ENCODE measurements around the gene IL34. TPM values are rescaled to one million over a fixed set of nuclear protein-coding genes. Genes with fewer than 3 reads are reported as not detected.

IL34 gene
- total RNA-seq, 1 experiment from 2014 or later: 4.4 TPM

GRCh38 chr16:70665806-70666735 is 19.7 kb downstream of the IL34 start:
- H2AFZ ChIP-seq (ENCODE audit: low read length): no peak overlapping the region
- H3K56ac ChIP-seq (ENCODE audit: insufficient read length, low read depth, low read length): no peak overlapping the region
- DNase-seq: no peak
- no peak overlapping the region for H2BK120ac ChIP-seq (ENCODE audit: low read depth, low read length, poor library complexity, severe bottlenecking)
- no peak overlapping the region for H2BK12ac ChIP-seq (ENCODE audit: insufficient read length, low read depth, low read length)
- H4K8ac ChIP-seq (replicated peaks; ENCODE audit: insufficient read length, low read depth, low read length): no peak overlapping the region
- no peaks in the 10 kb centered on the region for H3K23me2 ChIP-seq (ENCODE audit: insufficient read length, low read depth, low read length, poor library complexity, severe bottlenecking)
- H3K4me1 ChIP-seq (ENCODE audit: insufficient read depth, low read length): no peaks in the 10 kb centered on the region
- H3K9ac ChIP-seq (ENCODE audit: extremely low read depth, insufficient read length, low read length): no peak overlapping the region
- H3K79me2 ChIP-seq (ENCODE audit: insufficient read depth, low read length): no peaks in the 10 kb centered on the region
- WGBS (ENCODE audit: extremely low coverage, insufficient read length, low lambda C conversion rate): no CpG with 5 or more reads among the region's 22 CpGs
- no peak overlapping the region for H2AK5ac ChIP-seq (ENCODE audit: insufficient read length, low read length)
- H4K5ac ChIP-seq (ENCODE audit: insufficient read length, low read depth, low read length): no peak overlapping the region
- H3K23ac ChIP-seq (ENCODE audit: insufficient read length, low read depth, low read length): no peak overlapping the region
- H3T11ph ChIP-seq (ENCODE audit: low read length): no peak overlapping the region
- H2BK15ac ChIP-seq (ENCODE audit: low read depth, low read length): no peak overlapping the region
- H3K4me1 Mint-ChIP-seq: peaks cover under 1 to 11% of the 10 kb centered on the region in 2 experiments; a peak in 2 of 4 replicates
- H3K9me3 ChIP-seq (ENCODE audit: control insufficient read depth, low read depth, low read length): no peaks in the 10 kb centered on the region
- H3K79me1 ChIP-seq (ENCODE audit: insufficient read depth, low read depth, low read length, poor library complexity, severe bottlenecking): no peaks in the 10 kb centered on the region
- H2BK5ac ChIP-seq (ENCODE audit: insufficient read length, low read length): no peak overlapping the region
- H3K27ac ChIP-seq (ENCODE audit: insufficient read length, low read depth, low read length): no peak overlapping the region
- H3K14ac ChIP-seq (ENCODE audit: insufficient read depth, low read length): no peak overlapping the region
- H4K20me1 ChIP-seq (ENCODE audit: control insufficient read depth, insufficient read depth, insufficient read length): no peaks in the 10 kb centered on the region
- H3K18ac ChIP-seq (ENCODE audit: insufficient read length, low read depth, low read length): no peak overlapping the region
- H3K36me3 Mint-ChIP-seq (ENCODE audit: insufficient read depth in 1 of 3, low read depth in 3 of 3): peaks cover 45 to 64% (median 55%) of the 10 kb centered on the region in 3 experiments
- no peak overlapping the region; a peak in 1 of 5 replicates for H3K4me3 Mint-ChIP-seq
- H3K27ac Mint-ChIP-seq: peak overlapping the region in 2 of 3 experiments; percentile 45 to 61; a peak in 2 of 7 replicates
- peaks cover 10 to 14% of the 10 kb centered on the region in 2 experiments for H3K9me3 Mint-ChIP-seq
- TF ChIP-seq, protein P1, sequence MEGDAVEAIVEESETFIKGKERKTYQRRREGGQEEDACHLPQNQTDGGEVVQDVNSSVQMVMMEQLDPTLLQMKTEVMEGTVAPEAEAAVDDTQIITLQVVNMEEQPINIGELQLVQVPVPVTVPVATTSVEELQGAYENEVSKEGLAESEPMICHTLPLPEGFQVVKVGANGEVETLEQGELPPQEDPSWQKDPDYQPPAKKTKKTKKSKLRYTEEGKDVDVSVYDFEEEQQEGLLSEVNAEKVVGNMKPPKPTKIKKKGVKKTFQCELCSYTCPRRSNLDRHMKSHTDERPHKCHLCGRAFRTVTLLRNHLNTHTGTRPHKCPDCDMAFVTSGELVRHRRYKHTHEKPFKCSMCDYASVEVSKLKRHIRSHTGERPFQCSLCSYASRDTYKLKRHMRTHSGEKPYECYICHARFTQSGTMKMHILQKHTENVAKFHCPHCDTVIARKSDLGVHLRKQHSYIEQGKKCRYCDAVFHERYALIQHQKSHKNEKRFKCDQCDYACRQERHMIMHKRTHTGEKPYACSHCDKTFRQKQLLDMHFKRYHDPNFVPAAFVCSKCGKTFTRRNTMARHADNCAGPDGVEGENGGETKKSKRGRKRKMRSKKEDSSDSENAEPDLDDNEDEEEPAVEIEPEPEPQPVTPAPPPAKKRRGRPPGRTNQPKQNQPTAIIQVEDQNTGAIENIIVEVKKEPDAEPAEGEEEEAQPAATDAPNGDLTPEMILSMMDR (conservative IDR thresholded peaks at IDR 0.05): no peak
- no peaks in the 10 kb centered on the region for H3K27me3 ChIP-seq (ENCODE audit: insufficient read depth, low read length)
- no peak overlapping the region for H3K4me2 ChIP-seq (ENCODE audit: insufficient read depth, insufficient read length, low read length)
- no peak overlapping the region for H4K91ac ChIP-seq (ENCODE audit: insufficient read length, low read depth, low read length)
- no peak overlapping the region for H2BK20ac ChIP-seq (ENCODE audit: low read depth, low read length, poor library complexity, severe bottlenecking)
- no peaks in the 10 kb centered on the region for H3K27me3 Mint-ChIP-seq (ENCODE audit: low read depth)
- no peak overlapping the region for H3K4ac ChIP-seq (ENCODE audit: low read depth, low read length)

Measured in H9 (cell line).